ENCODE data around the gene TMEM33.

TMEM33 gene

DNA sequence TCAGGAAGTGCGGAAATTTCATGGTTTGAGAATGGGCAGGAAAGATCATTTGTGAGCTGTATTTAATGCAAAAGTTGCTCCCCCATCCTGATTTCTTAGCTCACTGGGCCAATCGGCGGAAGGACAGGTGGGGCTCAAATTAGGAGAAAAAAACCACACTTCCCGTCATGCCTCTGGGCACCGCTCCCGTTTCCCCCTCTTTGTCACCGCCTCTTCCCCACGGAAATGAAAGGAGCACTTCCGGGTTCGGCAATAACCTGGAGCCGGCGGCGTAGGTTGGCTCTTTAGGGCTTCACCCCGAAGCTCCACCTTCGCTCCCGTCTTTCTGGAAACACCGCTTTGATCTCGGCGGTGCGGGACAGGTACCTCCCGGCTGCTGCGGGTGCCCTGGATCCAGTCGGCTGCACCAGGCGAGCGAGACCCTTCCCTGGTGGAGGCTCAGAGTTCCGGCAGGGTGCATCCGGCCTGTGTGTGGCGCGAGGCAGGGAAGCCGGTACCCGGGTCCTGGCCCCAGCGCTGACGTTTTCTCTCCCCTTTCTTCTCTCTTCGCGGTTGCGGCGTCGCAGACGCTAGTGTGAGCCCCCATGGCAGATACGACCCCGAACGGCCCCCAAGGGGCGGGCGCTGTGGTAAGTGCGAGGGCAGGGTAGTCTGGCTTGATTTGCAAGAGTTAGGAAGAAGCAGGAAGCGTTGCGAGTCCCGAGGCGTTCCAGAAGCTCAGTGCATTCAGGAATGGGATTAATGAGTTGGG is at the start of gene TMEM33 (continued):
- TF ChIP-seq, protein P1, sequence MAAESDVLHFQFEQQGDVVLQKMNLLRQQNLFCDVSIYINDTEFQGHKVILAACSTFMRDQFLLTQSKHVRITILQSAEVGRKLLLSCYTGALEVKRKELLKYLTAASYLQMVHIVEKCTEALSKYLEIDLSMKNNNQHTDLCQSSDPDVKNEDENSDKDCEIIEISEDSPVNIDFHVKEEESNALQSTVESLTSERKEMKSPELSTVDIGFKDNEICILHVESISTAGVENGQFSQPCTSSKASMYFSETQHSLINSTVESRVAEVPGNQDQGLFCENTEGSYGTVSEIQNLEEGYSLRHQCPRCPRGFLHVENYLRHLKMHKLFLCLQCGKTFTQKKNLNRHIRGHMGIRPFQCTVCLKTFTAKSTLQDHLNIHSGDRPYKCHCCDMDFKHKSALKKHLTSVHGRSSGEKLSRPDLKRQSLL (tag by site-specific recombination; IDR thresholded peaks at IDR 0.05): peak; percentile 98
- TF ChIP-seq SCRT2 (tag by site-specific recombination; IDR thresholded peaks at IDR 0.05): no peak
- TF ChIP-seq ZEB2 (tag by site-specific recombination; IDR thresholded peaks at IDR 0.05): peak; percentile 39; the same call in 1 of the 2 replicates
- 0 out of 2 replicates have a peak, but pooled peaks have one; percentile 35 for TF ChIP-seq ZBTB48 (tag by site-specific recombination; IDR thresholded peaks at IDR 0.05)
- TF ChIP-seq, protein P2, sequence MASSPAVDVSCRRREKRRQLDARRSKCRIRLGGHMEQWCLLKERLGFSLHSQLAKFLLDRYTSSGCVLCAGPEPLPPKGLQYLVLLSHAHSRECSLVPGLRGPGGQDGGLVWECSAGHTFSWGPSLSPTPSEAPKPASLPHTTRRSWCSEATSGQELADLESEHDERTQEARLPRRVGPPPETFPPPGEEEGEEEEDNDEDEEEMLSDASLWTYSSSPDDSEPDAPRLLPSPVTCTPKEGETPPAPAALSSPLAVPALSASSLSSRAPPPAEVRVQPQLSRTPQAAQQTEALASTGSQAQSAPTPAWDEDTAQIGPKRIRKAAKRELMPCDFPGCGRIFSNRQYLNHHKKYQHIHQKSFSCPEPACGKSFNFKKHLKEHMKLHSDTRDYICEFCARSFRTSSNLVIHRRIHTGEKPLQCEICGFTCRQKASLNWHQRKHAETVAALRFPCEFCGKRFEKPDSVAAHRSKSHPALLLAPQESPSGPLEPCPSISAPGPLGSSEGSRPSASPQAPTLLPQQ (tag by site-specific recombination; IDR thresholded peaks at IDR 0.05): 0 out of 2 replicates have a peak, but pooled peaks have one; percentile 27
- TF ChIP-seq, protein P3, sequence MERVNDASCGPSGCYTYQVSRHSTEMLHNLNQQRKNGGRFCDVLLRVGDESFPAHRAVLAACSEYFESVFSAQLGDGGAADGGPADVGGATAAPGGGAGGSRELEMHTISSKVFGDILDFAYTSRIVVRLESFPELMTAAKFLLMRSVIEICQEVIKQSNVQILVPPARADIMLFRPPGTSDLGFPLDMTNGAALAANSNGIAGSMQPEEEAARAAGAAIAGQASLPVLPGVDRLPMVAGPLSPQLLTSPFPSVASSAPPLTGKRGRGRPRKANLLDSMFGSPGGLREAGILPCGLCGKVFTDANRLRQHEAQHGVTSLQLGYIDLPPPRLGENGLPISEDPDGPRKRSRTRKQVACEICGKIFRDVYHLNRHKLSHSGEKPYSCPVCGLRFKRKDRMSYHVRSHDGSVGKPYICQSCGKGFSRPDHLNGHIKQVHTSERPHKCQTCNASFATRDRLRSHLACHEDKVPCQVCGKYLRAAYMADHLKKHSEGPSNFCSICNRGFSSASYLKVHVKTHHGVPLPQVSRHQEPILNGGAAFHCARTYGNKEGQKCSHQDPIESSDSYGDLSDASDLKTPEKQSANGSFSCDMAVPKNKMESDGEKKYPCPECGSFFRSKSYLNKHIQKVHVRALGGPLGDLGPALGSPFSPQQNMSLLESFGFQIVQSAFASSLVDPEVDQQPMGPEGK (tag by site-specific recombination; IDR thresholded peaks at IDR 0.05): 0 out of 2 replicates have a peak, but pooled peaks have one; percentile 36
- TF ChIP-seq, protein P4, sequence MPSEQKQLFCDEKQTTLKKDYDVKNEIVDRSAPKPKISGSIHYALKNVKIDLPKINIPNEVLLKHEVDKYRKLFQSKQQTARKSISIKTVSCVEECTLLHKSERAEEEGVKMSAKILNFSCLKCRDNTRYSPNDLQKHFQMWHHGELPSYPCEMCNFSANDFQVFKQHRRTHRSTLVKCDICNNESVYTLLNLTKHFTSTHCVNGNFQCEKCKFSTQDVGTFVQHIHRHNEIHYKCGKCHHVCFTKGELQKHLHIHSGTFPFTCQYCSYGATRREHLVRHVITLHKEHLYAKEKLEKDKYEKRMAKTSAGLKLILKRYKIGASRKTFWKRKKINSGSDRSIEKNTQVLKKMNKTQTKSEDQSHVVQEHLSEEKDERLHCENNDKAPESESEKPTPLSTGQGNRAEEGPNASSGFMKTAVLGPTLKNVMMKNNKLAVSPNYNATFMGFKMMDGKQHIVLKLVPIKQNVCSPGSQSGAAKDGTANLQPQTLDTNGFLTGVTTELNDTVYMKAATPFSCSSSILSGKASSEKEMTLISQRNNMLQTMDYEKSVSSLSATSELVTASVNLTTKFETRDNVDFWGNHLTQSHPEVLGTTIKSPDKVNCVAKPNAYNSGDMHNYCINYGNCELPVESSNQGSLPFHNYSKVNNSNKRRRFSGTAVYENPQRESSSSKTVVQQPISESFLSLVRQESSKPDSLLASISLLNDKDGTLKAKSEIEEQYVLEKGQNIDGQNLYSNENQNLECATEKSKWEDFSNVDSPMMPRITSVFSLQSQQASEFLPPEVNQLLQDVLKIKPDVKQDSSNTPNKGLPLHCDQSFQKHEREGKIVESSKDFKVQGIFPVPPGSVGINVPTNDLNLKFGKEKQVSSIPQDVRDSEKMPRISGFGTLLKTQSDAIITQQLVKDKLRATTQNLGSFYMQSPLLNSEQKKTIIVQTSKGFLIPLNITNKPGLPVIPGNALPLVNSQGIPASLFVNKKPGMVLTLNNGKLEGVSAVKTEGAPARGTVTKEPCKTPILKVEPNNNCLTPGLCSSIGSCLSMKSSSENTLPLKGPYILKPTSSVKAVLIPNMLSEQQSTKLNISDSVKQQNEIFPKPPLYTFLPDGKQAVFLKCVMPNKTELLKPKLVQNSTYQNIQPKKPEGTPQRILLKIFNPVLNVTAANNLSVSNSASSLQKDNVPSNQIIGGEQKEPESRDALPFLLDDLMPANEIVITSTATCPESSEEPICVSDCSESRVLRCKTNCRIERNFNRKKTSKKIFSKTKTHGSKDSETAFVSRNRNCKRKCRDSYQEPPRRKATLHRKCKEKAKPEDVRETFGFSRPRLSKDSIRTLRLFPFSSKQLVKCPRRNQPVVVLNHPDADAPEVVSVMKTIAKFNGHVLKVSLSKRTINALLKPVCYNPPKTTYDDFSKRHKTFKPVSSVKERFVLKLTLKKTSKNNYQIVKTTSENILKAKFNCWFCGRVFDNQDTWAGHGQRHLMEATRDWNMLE (tag by site-specific recombination; conservative IDR thresholded peaks at IDR 0.05; ENCODE audit: low read depth): peak; percentile 99
- no peak for TF ChIP-seq TRIM28 (IDR thresholded peaks at IDR 0.05; ENCODE audit: borderline replicate concordance, low read length)
- peak; percentile 54; the same call in 1 of the 2 replicates for TF ChIP-seq ZXDB (tag by site-specific recombination; IDR thresholded peaks at IDR 0.05)
- peak; percentile 66 for TF ChIP-seq ZBTB17 (tag by site-specific recombination; IDR thresholded peaks at IDR 0.05)
- TF ChIP-seq ZNF341 (tag by site-specific recombination; IDR thresholded peaks at IDR 0.05; ENCODE audit: low read depth): peak; percentile 74
- TF ChIP-seq, protein P5, sequence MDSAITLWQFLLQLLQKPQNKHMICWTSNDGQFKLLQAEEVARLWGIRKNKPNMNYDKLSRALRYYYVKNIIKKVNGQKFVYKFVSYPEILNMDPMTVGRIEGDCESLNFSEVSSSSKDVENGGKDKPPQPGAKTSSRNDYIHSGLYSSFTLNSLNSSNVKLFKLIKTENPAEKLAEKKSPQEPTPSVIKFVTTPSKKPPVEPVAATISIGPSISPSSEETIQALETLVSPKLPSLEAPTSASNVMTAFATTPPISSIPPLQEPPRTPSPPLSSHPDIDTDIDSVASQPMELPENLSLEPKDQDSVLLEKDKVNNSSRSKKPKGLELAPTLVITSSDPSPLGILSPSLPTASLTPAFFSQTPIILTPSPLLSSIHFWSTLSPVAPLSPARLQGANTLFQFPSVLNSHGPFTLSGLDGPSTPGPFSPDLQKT (IDR thresholded peaks at IDR 0.05; ENCODE audit: borderline replicate concordance, low read depth, low read length): no peak

DNA sequence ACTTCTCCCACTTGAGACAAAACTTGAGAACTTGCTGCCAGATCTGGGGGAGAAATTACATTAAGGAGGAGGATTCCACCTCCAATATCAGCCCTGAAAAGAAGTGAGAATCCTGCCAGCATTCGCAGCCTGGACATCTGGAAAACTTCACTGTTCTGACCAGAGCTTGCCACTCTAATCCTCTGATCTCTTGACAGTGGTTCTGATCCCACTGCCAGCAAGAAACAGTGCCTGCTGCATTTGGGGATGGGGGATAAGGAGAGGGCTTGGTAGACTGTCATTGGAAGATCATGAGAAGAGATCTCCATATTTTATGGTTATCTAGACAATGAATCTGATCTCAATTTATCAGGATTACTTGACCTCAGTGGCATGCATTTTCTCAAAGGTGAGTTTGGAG is 49.8 kb upstream of the TMEM33 start:
- POLR2A ChIA-PET: no interaction called here
- no peak overlapping the region for H3K27ac ChIP-seq (ENCODE audit: extremely low read depth, low read depth, low read length)
- CTCF ChIA-PET: interaction anchor here (0.6 to 6.1 kb wide), 4 partner anchors 187 to 795 kb away, joined by 3 to 60 read pairs (median 4); no protein-coding TSS in a partner anchor
- TF ChIP-seq ZNF623 (tag by site-specific recombination; IDR thresholded peaks at IDR 0.05) (no peak), ZNF138 (tag by site-specific recombination; IDR thresholded peaks at IDR 0.05; ENCODE audit: borderline replicate concordance) (no peak), BCL11A (tag by site-specific recombination; IDR thresholded peaks at IDR 0.05; ENCODE audit: low read depth) (no peak), KLF7 (tag by site-specific recombination; IDR thresholded peaks at IDR 0.05; ENCODE audit: borderline replicate concordance) (no peak), ZNF621 (tag by site-specific recombination; IDR thresholded peaks at IDR 0.05) (no peak)
- TF ChIP-seq, protein P6, sequence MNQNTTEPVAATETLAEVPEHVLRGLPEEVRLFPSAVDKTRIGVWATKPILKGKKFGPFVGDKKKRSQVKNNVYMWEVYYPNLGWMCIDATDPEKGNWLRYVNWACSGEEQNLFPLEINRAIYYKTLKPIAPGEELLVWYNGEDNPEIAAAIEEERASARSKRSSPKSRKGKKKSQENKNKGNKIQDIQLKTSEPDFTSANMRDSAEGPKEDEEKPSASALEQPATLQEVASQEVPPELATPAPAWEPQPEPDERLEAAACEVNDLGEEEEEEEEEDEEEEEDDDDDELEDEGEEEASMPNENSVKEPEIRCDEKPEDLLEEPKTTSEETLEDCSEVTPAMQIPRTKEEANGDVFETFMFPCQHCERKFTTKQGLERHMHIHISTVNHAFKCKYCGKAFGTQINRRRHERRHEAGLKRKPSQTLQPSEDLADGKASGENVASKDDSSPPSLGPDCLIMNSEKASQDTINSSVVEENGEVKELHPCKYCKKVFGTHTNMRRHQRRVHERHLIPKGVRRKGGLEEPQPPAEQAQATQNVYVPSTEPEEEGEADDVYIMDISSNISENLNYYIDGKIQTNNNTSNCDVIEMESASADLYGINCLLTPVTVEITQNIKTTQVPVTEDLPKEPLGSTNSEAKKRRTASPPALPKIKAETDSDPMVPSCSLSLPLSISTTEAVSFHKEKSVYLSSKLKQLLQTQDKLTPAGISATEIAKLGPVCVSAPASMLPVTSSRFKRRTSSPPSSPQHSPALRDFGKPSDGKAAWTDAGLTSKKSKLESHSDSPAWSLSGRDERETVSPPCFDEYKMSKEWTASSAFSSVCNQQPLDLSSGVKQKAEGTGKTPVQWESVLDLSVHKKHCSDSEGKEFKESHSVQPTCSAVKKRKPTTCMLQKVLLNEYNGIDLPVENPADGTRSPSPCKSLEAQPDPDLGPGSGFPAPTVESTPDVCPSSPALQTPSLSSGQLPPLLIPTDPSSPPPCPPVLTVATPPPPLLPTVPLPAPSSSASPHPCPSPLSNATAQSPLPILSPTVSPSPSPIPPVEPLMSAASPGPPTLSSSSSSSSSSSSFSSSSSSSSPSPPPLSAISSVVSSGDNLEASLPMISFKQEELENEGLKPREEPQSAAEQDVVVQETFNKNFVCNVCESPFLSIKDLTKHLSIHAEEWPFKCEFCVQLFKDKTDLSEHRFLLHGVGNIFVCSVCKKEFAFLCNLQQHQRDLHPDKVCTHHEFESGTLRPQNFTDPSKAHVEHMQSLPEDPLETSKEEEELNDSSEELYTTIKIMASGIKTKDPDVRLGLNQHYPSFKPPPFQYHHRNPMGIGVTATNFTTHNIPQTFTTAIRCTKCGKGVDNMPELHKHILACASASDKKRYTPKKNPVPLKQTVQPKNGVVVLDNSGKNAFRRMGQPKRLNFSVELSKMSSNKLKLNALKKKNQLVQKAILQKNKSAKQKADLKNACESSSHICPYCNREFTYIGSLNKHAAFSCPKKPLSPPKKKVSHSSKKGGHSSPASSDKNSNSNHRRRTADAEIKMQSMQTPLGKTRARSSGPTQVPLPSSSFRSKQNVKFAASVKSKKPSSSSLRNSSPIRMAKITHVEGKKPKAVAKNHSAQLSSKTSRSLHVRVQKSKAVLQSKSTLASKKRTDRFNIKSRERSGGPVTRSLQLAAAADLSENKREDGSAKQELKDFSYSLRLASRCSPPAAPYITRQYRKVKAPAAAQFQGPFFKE (tag by site-specific recombination; IDR thresholded peaks at IDR 0.05; ENCODE audit: borderline replicate concordance): no peak

More for the DNA sequence above, 49.8 kb upstream of the TMEM33 start:
- H3K4me1 ChIP-seq (ENCODE audit: control insufficient read depth, insufficient read depth, low read length): no peaks in the 10 kb centered on the region
- no peak overlapping the region for H3K4me3 ChIP-seq (ENCODE audit: low read depth, low read length)
- H3K36me3 ChIP-seq (ENCODE audit: control insufficient read depth in 2 of 2, insufficient read depth in 1 of 2, low read length in 2 of 2): no peaks in the 10 kb centered on the region
- H3K9me3 ChIP-seq (ENCODE audit: control insufficient read depth, insufficient read depth, low read depth, low read length): no peaks in the 10 kb centered on the region
